GM06990 (cell line): ENCODE results near the gene DOCK9.

Experiments
- DNase-seq: peaks from one replicate; pipeline ENCODE4 v3.0.0-alpha.2; 2011; ENCODE audit not compliant: insufficient read length; ENCODE audit errors: extremely low read depth
- H3K27me3 ChIP-seq: replicated peaks from 2 replicates; pipeline ENCODE4 v1.6.0; 2011; ENCODE audit warnings: low read length; ENCODE audit not compliant: control insufficient read depth, insufficient read depth
- H3K36me3 ChIP-seq: 2 replicates; pipeline ENCODE4 v1.5.1; 2011; ENCODE audit warnings: low read length; ENCODE audit not compliant: control insufficient read depth, insufficient read depth
- H3K4me3 ChIP-seq: replicated peaks from 2 replicates; pipeline ENCODE4 v1.5.1; 2011; ENCODE audit warnings: low read depth, mild to moderate bottlenecking, control low read depth, low read length
- TF ChIP-seq, protein P1 (sequence below): IDR thresholded peaks from 2 replicates; pipeline ENCODE4 v1.5.1; 2011; ENCODE audit warnings: low read length, control low read depth, mild to moderate bottlenecking, inconsistent platforms; ENCODE audit not compliant: insufficient read depth, poor library complexity, severe bottlenecking

The DOCK9 gene

GRCh38 chr13:98823442-98823841 lies 154.4 kb downstream of the DOCK9 start:
- DNase-seq: no peak

DNA sequence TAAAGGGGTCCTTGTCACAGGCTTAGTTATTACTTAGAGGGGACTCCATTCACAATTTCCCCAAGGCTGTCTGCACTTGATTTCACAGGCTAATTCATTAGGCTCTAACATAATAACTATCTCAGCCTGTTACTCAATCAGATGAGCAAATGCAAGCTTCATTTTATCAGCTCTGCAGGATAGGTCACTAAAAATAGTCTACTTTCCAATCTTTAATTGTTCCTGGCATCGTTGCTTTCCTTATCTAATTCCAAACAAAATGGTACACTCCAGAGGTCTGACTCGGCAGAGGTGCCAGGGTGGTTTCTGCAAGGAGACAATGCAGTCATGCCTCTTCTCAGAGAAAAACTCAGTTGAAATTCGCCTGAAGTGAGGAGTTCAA lies 155.6 kb downstream of the DOCK9 start:
- TF ChIP-seq, protein P1, sequence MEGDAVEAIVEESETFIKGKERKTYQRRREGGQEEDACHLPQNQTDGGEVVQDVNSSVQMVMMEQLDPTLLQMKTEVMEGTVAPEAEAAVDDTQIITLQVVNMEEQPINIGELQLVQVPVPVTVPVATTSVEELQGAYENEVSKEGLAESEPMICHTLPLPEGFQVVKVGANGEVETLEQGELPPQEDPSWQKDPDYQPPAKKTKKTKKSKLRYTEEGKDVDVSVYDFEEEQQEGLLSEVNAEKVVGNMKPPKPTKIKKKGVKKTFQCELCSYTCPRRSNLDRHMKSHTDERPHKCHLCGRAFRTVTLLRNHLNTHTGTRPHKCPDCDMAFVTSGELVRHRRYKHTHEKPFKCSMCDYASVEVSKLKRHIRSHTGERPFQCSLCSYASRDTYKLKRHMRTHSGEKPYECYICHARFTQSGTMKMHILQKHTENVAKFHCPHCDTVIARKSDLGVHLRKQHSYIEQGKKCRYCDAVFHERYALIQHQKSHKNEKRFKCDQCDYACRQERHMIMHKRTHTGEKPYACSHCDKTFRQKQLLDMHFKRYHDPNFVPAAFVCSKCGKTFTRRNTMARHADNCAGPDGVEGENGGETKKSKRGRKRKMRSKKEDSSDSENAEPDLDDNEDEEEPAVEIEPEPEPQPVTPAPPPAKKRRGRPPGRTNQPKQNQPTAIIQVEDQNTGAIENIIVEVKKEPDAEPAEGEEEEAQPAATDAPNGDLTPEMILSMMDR: no peak
- no peaks in the 10 kb centered on the region for H3K36me3 ChIP-seq
- no peak overlapping the region for H3K4me3 ChIP-seq
- no peaks in the 10 kb centered on the region for H3K27me3 ChIP-seq
- no peak for DNase-seq

More at GRCh38 chr13:98823442-98823841, 154.4 kb downstream of the DOCK9 start:
- no peak overlapping the region for H3K4me3 ChIP-seq
- TF ChIP-seq, protein P1: no peak
- no peaks in the 10 kb centered on the region for H3K36me3 ChIP-seq
- no peaks in the 10 kb centered on the region for H3K27me3 ChIP-seq

DNA sequence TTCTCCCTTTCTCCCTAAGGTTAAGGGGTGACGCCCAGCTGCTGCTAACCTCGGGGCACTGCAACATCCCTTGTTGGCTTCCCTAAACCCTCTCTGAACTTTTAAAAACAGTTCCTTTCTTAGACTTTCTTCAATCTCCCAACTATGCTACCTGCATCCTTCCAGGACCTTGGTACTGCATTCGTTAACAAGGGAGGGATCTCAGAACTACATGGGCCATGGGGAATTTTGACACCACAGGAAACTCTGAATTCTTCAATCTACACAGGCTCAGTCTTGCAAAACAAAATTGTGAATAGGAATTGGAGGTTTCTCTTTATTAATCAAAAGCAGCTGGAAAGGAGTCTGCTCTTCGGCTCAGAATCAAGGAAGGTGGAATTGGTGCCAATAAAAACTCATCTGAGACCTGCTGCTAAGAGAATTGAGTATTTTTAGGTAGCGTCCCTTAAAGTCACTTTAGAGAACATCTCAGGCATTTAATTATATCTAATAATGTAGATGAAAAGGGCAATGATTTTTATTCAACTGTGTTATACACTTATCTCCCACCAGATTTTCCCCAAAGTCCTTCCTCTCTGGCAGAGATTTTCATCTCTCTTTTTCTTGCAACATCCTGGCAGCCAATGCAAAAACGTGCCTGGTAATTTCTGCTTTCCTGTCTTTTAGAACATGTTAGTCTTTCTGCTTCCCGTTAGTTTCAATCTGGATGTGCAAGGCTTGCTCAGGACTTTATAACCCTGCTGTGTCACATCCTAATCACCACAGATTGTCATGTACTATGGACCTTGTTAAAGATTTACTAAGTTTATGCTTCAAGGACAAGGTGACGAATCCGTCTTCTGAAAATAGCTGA lies 156.3 kb downstream of the DOCK9 start:
- TF ChIP-seq, protein P1: no peak
- no peak for DNase-seq
- H3K36me3 ChIP-seq: no peaks in the 10 kb centered on the region

GRCh38 chr13:98820744-98821371 lies 157.0 kb downstream of the DOCK9 start:
- DNase-seq: no peak
- Histone ChIP-seq H3K36me3 (no peaks in the 10 kb centered on the region), H3K27me3 (no peaks in the 10 kb centered on the region), H3K4me3 (no peak overlapping the region)
- TF ChIP-seq, protein P1: no peak

More for the DNA sequence above, 156.3 kb downstream of the DOCK9 start:
- H3K4me3 ChIP-seq: no peak overlapping the region
- H3K27me3 ChIP-seq: no peaks in the 10 kb centered on the region

GRCh38 chr13:98820300-98820699 lies 157.6 kb downstream of the DOCK9 start:
- H3K36me3 ChIP-seq: no peaks in the 10 kb centered on the region
- no peak overlapping the region for H3K4me3 ChIP-seq
- H3K27me3 ChIP-seq: no peaks in the 10 kb centered on the region
- TF ChIP-seq, protein P1: no peak
- DNase-seq: no peak
